ENCODE results near the gene LXN. TPM values are rescaled to one million over a fixed set of nuclear protein-coding genes. Genes with fewer than 3 reads are reported as not detected.

Gene LXN
- 75.5 and 81.5 TPM in 2 replicates for total RNA-seq

GRCh38 chr3:158672215-158673176 is at the start of gene LXN:
Gene LXN (minus strand): TSS chr3:158672648. CDS start chr3:158672478, 170 bp downstream.

GRCh38 chr3:158644345-158644908 is 28.0 kb downstream of the LXN start, which contains the start of gene GFM1:
Gene GFM1 (plus strand): TSS chr3:158644527. CDS start chr3:158644635, 108 bp downstream.

Other genes starting within 250 kb of the LXN start
- 6.1 and 6.6 TPM in 2 replicates for gene MLF1, start 101.5 kb downstream of the LXN start, total RNA-seq
- gene GFM1, start 28.1 kb downstream of the LXN start, total RNA-seq = 30.3 and 34.1 TPM in 2 replicates
- 23.5 and 36.8 TPM in 2 replicates for gene RARRES1, start 59.8 kb upstream of the LXN start, total RNA-seq
- gene MFSD1, start 129.4 kb upstream of the LXN start, total RNA-seq = 32.7 and 37.0 TPM in 2 replicates